Subcutaneous adipose tissue (tissue), 4 donors: ENCODE data around the gene ZNF692. TPM values are rescaled to one million over a fixed set of nuclear protein-coding genes. Genes with fewer than 3 reads are reported as not detected.

ENCODE experiments used
- CTCF ChIP-seq: fragments of 450-650 bp; IDR thresholded peaks from one replicate; pipeline ENCODE4 v1.5.1; 2016; ENCODE audit warnings: low read depth, mild to moderate bottlenecking, control low read depth, antibody characterized with exemption, moderate library complexity
- total RNA-seq, 4 donors: library from RNA; depleted of rRNA; stranded (reverse); fragments of >200 nt; gene quantifications; one replicate each; pipeline ENCODE4 v1.1.0, GENCODE V29; 2016

Gene ZNF692
- total RNA-seq, 4 donors from 2014 or later, result 14.8 to 21.5 (median 18.3) TPM

GRCh38 chr1:248844526-248844925, 14.4 kb downstream of the ZNF692 start:
- TF ChIP-seq CTCF, result no peak

GRCh38 chr1:248843687-248844086, 15.2 kb downstream of the ZNF692 start:
- TF ChIP-seq CTCF, result no peak

- no peak for TF ChIP-seq CTCF
These were observed 16.0 kb downstream of the ZNF692 start for GRCh38 chr1:248842781-248843331.

GRCh38 chr1:248841702-248842395, 17.0 kb downstream of the ZNF692 start:
- no peak for TF ChIP-seq CTCF

GRCh38 chr1:248840946-248841345, 17.9 kb downstream of the ZNF692 start:
- TF ChIP-seq CTCF, result no peak

GRCh38 chr1:248839168-248839555, 19.7 kb downstream of the ZNF692 start:
- TF ChIP-seq CTCF, result no peak

GRCh38 chr1:248838357-248839167, 20.3 kb downstream of the ZNF692 start:
- TF ChIP-seq CTCF, result no peak
